ENCODE results near the gene RIPPLY1.

RIPPLY1 gene

DNA sequence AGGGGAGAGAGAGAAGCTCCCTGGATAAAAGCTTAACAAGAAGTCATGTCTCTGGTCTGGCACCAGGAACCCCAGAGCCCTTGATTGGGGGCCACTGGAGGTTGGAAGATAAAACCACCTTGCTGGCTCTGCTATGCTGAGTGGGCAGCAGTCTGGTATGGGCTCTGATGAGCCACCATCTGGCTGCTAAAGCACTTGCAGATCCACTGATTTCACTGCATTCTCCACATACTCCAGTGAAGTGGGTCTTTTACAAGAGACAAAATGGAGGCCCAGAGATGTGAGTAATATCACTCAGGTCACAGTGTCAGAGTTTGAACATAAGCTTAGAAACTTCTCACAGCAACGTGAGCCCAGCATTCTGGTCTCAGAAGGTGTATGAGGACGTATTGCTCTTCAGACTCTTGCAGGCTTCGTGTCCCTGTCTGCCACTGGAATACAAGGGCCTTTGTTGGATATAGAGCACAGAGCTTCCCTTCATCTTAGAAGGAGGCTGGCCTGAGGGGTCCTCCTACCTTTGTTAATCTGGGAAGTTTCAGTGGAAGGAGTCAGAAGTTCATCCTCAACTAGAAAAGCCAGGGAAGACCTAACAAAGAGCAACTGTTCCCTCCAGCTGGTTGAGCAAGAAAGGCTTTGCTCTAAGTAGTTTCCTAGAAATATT, 28.8 kb upstream of the RIPPLY1 start:
- Mint-ChIP-seq H3K4me3 (no peak overlapping the region), H3K27me3 (no peaks in the 10 kb centered on the region), H3K36me3 (ENCODE audit: low read depth) (no peaks in the 10 kb centered on the region), H3K9me3 (no peaks in the 10 kb centered on the region), H3K4me1 (ENCODE audit: low read depth) (no peaks in the 10 kb centered on the region), H3K27ac (no peak overlapping the region)
- intact Hi-C loops (cut with micrococcal nuclease), result no loop called here

DNA sequence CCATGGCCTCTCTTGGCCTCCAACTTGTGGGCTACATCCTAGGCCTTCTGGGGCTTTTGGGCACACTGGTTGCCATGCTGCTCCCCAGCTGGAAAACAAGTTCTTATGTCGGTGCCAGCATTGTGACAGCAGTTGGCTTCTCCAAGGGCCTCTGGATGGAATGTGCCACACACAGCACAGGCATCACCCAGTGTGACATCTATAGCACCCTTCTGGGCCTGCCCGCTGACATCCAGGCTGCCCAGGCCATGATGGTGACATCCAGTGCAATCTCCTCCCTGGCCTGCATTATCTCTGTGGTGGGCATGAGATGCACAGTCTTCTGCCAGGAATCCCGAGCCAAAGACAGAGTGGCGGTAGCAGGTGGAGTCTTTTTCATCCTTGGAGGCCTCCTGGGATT, 25.1 kb upstream of the RIPPLY1 start:
- intact Hi-C loops (cut with micrococcal nuclease), result no loop called here
- Mint-ChIP-seq H3K36me3 (ENCODE audit: low read depth) (no peaks in the 10 kb centered on the region), H3K27ac (no peak overlapping the region), H3K4me1 (ENCODE audit: low read depth) (no peaks in the 10 kb centered on the region), H3K4me3 (no peak overlapping the region), H3K27me3 (no peaks in the 10 kb centered on the region), H3K9me3 (no peaks in the 10 kb centered on the region)

DNA sequence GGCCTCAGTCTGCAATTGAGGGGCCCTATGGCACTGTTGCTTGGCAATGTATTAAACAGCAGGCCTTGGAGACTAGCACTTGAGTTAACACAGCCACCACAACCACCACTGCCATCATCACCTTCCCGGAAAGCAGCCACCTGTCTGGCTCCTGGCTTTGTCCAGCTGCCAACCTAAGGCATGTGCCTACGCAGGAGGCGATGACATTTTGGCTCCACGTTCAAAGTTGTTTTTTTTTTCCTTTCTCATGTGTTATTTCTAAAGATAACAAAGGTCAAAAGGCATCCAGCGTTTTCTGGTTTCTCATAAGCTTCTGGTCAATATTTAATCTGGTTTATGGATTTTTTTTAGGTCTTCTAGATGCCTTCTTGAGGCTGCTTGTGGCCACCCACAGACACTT, 24.6 kb upstream of the RIPPLY1 start:
- no peak overlapping the region for H3K27ac Mint-ChIP-seq
- H3K36me3 Mint-ChIP-seq (ENCODE audit: low read depth), result no peaks in the 10 kb centered on the region
- intact Hi-C loops (cut with micrococcal nuclease), result no loop called here
- H3K27me3 Mint-ChIP-seq, result no peaks in the 10 kb centered on the region
- no peaks in the 10 kb centered on the region for H3K4me1 Mint-ChIP-seq (ENCODE audit: low read depth)
- H3K4me3 Mint-ChIP-seq, result no peak overlapping the region
- no peaks in the 10 kb centered on the region for H3K9me3 Mint-ChIP-seq

DNA sequence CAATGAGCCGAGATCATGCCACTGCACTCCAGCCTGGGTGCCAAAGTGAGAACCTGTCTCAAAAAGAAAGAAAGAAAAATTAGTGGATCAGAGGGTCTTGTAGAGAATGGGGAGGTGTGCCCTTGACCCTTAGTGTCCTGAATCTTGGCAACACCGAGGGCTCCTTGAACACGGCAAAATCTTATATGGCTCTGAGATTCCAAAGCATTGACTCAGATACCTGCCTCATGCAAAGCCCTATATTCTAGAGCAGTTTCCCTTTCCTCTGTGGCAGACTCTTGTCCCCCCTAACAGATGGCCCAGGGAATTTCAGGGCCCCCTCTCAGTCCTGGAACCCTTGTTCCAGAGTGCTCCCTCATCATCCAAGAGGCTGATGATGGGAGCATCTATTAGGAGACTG, 23.9 kb upstream of the RIPPLY1 start:
- H3K4me1 Mint-ChIP-seq (ENCODE audit: low read depth), result no peaks in the 10 kb centered on the region
- H3K36me3 Mint-ChIP-seq (ENCODE audit: low read depth), result no peaks in the 10 kb centered on the region
- no peak overlapping the region for H3K4me3 Mint-ChIP-seq
- no peaks in the 10 kb centered on the region for H3K9me3 Mint-ChIP-seq
- no peak overlapping the region for H3K27ac Mint-ChIP-seq
- H3K27me3 Mint-ChIP-seq, result no peaks in the 10 kb centered on the region
- intact Hi-C loops (cut with micrococcal nuclease), result no loop called here

DNA sequence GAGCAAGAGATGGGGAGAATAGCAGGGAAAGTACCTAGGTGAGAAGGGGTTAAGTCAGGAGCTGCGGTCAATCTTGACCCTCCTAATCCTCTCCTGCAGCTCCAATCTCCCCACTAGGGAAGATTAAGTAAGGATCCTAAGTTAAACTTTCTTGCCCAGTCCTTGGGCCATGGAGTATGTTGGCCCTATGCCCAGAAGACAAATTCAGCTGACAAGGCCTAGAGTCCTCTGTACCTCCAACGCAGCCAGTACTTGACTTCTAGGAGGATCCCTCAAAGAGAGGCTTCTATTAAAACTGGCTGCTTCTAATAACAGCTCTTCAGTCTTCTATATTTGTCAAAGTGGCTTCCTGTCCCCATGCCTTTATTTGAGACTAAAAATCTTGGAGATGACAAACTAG, 18.5 kb upstream of the RIPPLY1 start:
- Mint-ChIP-seq H3K27me3 (peaks cover 5% of the 10 kb centered on the region), H3K4me1 (ENCODE audit: low read depth) (peaks cover 10% of the 10 kb centered on the region), H3K4me3 (no peak overlapping the region), H3K9me3 (no peaks in the 10 kb centered on the region), H3K27ac (no peak overlapping the region), H3K36me3 (ENCODE audit: low read depth) (no peaks in the 10 kb centered on the region)
- intact Hi-C loops (cut with micrococcal nuclease), result no loop called here

DNA sequence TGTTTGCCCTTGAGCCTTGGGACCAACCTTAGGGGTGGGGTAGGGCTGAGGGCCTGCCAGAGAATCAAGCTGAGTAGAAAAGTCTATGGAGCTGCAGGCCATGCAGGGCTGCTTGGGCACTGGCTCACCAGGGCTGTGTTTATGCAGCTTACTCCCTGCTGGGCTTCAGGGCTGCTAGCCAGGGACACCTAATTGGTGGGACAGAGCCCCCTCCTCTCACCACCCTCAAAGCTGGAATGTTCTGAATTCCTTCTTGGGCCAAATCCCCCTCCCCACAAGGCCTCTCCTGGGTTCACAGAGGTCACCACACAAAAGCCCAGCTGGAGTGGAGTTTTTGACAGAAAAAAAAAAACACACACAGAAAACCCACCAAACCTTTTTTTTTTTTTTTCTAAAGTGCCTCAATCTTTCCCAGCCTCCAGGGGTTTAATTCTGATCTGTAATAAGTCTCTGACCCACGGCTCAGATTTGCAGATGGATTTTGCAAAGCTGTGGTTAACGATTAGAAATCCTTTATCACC, 16.9 kb upstream of the RIPPLY1 start, which contains the start of gene CLDN2:
Gene CLDN2, plus strand, starts transcription at position 471 of the 521 bp plus-strand sequence. CDS start 7,827 bp downstream, outside the sequence.
- no peaks in the 10 kb centered on the region for H3K9me3 Mint-ChIP-seq
- H3K4me3 Mint-ChIP-seq, result no peak within 1 kb of the TSS
- peaks cover 10% of the 10 kb centered on the region for H3K4me1 Mint-ChIP-seq (ENCODE audit: low read depth)
- H3K36me3 Mint-ChIP-seq (ENCODE audit: low read depth), result no peaks in the 10 kb centered on the region
- no peak within 1 kb of the TSS for H3K27ac Mint-ChIP-seq
- intact Hi-C loops (cut with micrococcal nuclease), result no loop called here
- peaks cover 12% of the 10 kb centered on the region for H3K27me3 Mint-ChIP-seq

DNA sequence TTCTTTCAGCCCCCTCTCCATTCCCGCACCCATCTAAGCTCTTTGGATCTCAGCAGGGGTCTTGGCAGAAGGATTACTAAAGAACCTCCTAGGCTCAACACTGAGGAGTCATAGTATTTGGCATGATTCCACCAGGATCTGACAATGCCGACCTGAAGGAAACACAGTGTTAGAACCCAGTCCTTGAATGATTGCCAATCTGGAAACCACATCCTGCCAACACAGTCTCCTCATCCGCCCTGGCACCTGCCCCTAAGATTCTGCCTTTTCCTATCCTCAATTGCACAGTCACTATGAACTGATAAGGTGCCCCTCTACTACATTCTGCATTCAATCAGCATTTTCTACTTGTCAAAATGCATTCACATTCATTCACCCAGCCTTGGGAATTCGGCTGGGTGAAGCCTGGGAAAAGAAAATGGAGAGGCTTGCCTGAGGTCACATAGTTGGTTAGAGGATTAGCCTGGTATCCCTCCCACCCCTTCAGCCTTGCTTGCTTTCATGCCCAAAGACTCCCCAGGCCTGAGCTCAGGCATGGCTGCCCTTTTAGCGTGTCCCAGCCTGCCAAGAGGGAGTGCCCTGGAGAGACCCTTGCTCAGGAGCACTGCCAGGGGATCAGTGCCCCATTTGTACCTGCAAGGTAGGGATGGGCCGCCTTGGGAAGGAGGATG, 14.8 kb upstream of the RIPPLY1 start:
- H3K4me1 Mint-ChIP-seq (ENCODE audit: low read depth), result peaks cover 10% of the 10 kb centered on the region
- H3K27me3 Mint-ChIP-seq, result peaks cover 12% of the 10 kb centered on the region
- intact Hi-C loops (cut with micrococcal nuclease), result no loop called here
- no peaks in the 10 kb centered on the region for H3K9me3 Mint-ChIP-seq
- H3K36me3 Mint-ChIP-seq (ENCODE audit: low read depth), result no peaks in the 10 kb centered on the region
- no peak overlapping the region for H3K27ac Mint-ChIP-seq
- H3K4me3 Mint-ChIP-seq, result no peak overlapping the region

DNA sequence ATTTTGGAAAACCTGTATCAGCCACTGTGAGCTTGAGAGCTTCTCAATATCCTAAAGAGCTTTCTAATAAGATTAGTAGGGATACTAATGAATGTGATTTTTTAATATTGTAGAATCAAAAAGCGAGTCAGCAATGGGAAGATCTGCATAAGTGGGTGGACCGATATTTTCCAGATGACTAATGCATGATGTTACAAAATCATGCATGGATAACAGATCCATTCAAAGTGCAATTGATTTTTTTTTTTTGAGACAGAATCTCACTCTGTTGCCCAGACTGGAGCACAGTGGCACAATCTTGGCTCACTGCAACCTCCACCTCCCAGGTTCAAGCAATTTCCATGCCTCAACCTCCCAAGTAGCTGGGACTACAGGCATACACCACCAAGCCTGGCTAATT, 9.7 kb upstream of the RIPPLY1 start:
- H3K27me3 Mint-ChIP-seq, result peaks cover 12% of the 10 kb centered on the region
- peaks cover 7% of the 10 kb centered on the region for H3K4me1 Mint-ChIP-seq (ENCODE audit: low read depth)
- no peak overlapping the region for H3K27ac Mint-ChIP-seq
- no peaks in the 10 kb centered on the region for H3K36me3 Mint-ChIP-seq (ENCODE audit: low read depth)
- no peaks in the 10 kb centered on the region for H3K9me3 Mint-ChIP-seq
- intact Hi-C loops (cut with micrococcal nuclease), result no loop called here
- H3K4me3 Mint-ChIP-seq, result no peak overlapping the region

DNA sequence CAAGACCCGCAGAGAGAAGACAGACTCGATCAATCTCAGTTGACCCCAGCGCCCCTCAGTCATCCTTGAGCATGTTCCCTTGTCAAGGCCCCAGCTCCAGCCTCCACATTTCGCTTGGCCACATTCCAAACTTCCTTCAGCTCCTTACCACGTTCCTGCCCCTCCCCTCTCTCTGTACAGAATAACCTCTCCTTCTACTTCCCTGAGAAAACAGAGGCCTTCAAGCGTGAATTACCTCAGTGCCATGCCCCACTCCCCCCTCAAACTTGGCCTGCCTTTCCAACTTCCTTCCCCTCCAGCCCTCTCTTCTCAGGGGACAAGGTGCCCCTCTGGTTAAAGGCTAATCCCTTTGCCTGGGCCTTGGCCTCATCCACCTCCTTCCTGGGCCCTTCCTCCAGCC, 3.2 kb upstream of the RIPPLY1 start:
- no peak overlapping the region for H3K27ac Mint-ChIP-seq
- no peaks in the 10 kb centered on the region for H3K9me3 Mint-ChIP-seq
- no peaks in the 10 kb centered on the region for H3K27me3 Mint-ChIP-seq
- no peaks in the 10 kb centered on the region for H3K36me3 Mint-ChIP-seq (ENCODE audit: low read depth)
- no peak overlapping the region for H3K4me3 Mint-ChIP-seq
- intact Hi-C loops (cut with micrococcal nuclease), result no loop called here
- no peaks in the 10 kb centered on the region for H3K4me1 Mint-ChIP-seq (ENCODE audit: low read depth)

DNA sequence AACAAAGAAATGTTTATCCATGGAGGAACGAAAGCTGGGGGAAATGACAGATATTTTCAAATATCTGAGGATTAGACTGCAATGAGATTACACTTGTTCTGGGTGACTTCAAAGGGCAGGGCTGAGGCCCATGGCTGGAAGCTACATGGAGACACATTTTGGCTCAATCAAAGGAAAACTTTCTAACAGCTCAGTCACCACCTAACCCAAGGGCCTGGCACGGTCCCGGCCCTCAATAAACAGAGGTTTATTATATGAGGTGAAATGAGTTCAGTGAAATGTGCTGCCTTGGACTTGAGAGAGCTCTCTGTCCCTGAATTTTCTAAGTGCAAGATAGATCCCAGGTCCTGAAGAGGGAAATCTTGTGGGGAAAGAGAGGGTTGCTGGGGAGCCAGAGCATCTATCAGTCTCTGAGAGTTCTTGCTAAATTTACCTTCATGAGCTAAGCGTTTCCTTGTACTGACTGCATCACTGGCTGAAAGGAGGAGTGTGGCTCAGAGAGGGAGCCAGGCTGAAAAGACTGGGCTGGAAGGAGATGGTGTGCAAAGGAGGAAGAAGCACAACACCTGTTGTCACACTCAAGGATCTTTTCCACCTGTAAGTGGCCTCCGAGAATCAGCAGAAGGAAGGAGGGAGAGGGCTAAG, 2.0 kb upstream of the RIPPLY1 start:
- Mint-ChIP-seq H3K27ac (no peak overlapping the region), H3K36me3 (ENCODE audit: low read depth) (no peaks in the 10 kb centered on the region), H3K4me1 (ENCODE audit: low read depth) (no peaks in the 10 kb centered on the region), H3K9me3 (no peaks in the 10 kb centered on the region), H3K27me3 (no peaks in the 10 kb centered on the region), H3K4me3 (no peak overlapping the region)
- intact Hi-C loops (cut with micrococcal nuclease), result no loop called here

DNA sequence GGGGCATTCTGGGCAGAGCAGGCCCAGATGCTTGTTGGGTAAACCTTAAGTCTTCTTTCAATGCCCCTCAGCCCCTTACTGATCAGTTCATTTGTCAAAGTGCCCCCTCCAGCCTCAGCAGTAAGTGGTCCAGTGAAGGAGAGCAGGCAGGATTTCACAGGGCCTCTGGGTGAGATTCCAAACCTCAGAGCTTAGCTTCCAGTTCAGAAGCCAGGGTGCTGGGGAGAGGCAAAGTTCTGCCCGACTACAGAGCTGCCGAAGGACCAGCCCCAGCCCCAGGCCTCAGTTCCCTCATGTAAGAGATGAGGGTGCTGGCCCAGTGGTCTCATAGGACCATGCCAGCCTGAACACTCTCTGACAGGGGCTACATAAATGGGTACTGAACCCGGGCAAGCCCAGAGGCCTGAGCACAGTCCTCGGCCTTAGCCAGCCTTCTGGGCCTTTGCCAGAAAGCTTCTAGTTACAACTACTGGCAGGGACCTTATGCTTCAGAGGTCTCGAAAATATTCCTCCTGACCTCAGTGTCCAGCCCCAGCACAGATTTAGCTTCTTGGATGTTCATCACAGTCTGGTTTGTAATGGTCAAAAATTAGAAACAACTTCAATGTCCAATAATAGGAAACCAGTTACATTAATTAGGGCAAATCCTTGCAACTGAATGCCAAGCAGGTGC, 851 bp upstream of the RIPPLY1 start:
- no peak overlapping the region for H3K4me3 Mint-ChIP-seq
- no peaks in the 10 kb centered on the region for H3K4me1 Mint-ChIP-seq (ENCODE audit: low read depth)
- intact Hi-C loops (cut with micrococcal nuclease), result no loop called here
- no peaks in the 10 kb centered on the region for H3K27me3 Mint-ChIP-seq
- H3K27ac Mint-ChIP-seq, result no peak overlapping the region
- H3K9me3 Mint-ChIP-seq, result no peaks in the 10 kb centered on the region
- H3K36me3 Mint-ChIP-seq (ENCODE audit: low read depth), result no peaks in the 10 kb centered on the region

DNA sequence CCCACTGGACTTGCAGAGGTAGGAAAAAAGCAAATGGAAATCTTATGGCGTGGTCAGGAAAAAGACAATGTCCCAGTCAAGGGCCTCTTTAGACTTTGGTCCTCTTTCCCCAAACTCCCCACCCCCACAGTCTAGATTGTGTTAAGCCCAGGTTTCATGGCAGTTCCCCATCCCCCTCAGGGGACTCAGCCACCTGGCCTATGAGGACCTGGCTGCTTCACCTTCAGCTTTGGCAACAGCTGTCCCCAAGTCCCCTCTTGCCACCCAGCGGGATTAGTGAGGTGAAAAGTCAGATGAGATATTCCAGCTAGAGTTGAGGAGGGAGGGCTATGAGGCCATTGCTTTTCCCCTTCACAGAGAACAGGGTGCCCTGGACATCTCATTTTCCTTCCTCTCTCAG, 457 bp downstream of the RIPPLY1 start:
- intact Hi-C loops (cut with micrococcal nuclease), result no loop called here
- Mint-ChIP-seq H3K4me1 (ENCODE audit: low read depth) (no peaks in the 10 kb centered on the region), H3K9me3 (no peaks in the 10 kb centered on the region), H3K27ac (no peak overlapping the region), H3K27me3 (no peaks in the 10 kb centered on the region), H3K36me3 (ENCODE audit: low read depth) (no peaks in the 10 kb centered on the region), H3K4me3 (no peak overlapping the region)

DNA sequence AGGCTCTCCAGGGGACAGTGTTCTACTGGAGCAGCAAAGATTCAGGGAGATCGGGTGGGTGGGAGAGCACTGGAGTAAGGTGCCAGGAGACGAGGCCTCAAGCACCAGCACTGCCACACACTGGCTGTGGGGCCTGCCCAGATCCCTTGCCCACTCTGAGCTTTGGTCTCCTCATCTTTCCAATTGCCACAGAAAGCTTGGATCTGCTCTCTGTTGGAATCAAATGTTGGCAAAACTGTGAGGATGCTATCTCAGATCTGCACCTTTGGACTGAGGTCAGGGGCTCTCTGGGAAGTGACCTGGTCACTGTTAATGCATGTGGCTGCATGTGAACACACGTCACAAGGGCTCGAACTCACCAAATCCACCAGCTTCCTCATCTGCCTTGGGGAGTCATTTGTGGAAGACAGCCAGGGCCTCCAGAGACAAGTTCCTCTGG, 1.3 kb downstream of the RIPPLY1 start:
- H3K27ac Mint-ChIP-seq, result no peak overlapping the region
- no peak overlapping the region for H3K4me3 Mint-ChIP-seq
- H3K27me3 Mint-ChIP-seq, result no peaks in the 10 kb centered on the region
- H3K36me3 Mint-ChIP-seq (ENCODE audit: low read depth), result no peaks in the 10 kb centered on the region
- H3K4me1 Mint-ChIP-seq (ENCODE audit: low read depth), result no peaks in the 10 kb centered on the region
- no peaks in the 10 kb centered on the region for H3K9me3 Mint-ChIP-seq
- intact Hi-C loops (cut with micrococcal nuclease), result no loop called here

DNA sequence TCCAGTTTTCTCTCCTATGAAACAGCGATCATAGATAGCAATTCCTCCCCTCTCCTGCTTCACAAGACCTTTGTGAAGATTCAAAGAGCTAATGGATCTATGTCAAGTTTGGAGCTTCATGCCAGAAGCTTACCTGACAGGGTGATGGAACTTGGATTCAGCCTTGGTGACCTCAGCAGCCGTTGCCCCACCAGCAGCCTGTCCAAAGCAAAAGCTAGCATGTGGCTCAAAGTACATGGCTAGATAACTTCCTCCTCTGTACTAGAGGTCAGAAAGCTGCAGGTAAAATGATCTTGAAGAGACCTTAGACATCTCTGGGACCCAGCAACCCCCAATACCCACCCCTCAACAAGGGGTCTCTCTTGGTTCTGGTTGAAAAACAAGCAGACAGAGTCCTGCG, 1.8 kb downstream of the RIPPLY1 start:
- H3K36me3 Mint-ChIP-seq (ENCODE audit: low read depth), result no peaks in the 10 kb centered on the region
- intact Hi-C loops (cut with micrococcal nuclease), result no loop called here
- H3K27me3 Mint-ChIP-seq, result no peaks in the 10 kb centered on the region
- H3K4me3 Mint-ChIP-seq, result no peak overlapping the region
- H3K9me3 Mint-ChIP-seq, result no peaks in the 10 kb centered on the region
- no peak overlapping the region for H3K27ac Mint-ChIP-seq
- H3K4me1 Mint-ChIP-seq (ENCODE audit: low read depth), result no peaks in the 10 kb centered on the region

Measured in dendritic cell treated with granulocyte-macrophage colony-stimulating factor and Interleukin-4, amounts not matched to agents 40 ng/mL and 50 ng/mL, for 4 days (primary cell).